GM19467 (cell line): ENCODE results near the gene STK11IP.

Experiments
- ATAC-seq: cut with Tn5 transposase; IDR thresholded peaks from one replicate; pipeline ENCODE4 v1.9.1; 2021; ENCODE audit warnings: mild to moderate bottlenecking, moderate library complexity; ENCODE audit not compliant: unreplicated experiment

Gene STK11IP

DNA sequence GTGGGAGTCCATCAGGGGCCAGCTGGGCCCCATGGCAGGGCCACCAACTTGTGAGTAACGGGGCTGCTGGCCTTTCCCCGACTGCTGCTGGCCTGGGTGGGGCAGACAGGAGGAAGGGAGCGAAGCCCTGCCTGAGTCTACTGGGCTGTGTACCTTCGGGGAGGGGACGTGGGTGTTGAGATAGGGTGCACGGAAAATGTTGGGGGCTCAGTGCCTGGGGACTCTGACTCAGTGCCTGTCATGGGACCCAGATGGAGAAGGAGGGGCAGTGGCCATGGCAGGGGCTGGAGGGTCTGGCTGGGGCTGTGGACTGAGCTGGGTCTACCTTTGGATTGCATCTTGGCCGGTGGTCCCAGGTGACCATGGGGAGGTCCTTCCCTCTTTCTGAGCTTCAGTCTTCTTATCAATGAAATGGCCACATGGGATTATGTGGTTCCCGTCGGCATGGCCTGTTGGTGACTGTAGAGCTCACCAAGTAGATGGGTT is 33.8 kb downstream of the STK11IP start:
- no peak for ATAC-seq

- no peak for ATAC-seq
Observed at GRCh38 chr2:219631904-219632759, 34.5 kb downstream of the STK11IP start.

- ATAC-seq = no peak
Observed at GRCh38 chr2:219632760-219633105, 35.1 kb downstream of the STK11IP start.

- no peak for ATAC-seq
Observed at GRCh38 chr2:219633276-219634065, 35.8 kb downstream of the STK11IP start.

DNA sequence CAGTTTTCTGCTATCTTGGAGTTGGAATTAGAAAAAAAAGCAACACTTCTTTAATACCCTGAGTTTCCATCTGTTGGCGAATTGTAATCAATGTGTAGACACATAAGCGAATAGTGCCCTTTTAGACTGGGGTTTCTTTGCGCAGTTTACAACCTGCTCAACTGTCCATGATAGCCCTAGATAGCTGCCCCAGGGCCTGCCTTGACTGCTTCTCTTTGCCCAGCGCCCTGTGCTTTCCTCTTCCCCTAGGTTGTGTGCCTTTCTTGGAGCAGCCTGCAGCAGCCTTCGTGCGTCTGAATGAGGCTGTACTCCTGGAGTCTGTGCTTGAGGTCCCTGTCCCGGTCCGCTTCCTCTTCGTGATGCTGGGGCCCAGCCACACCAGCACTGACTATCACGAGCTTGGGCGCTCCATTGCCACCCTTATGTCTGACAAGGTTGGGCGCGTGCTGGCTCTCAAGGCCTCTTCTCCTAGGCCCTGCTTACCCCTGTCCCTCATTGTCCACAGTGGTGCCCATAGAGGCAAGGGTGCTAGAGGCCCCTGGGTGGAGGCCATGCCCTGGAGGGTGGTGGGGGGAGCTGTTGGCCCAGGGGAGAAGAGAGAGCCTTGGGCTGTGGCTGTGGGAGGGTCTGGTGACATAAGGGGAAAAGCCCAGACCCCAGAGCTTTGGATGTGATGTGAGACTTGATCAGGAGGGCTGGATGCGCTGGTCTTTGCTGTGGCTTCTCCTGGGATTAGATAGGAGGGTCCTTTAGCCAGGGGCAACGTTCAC is 36.7 kb downstream of the STK11IP start:
- no peak for ATAC-seq

GRCh38 chr2:219634951-219635751 is 37.5 kb downstream of the STK11IP start:
- ATAC-seq = no peak

DNA sequence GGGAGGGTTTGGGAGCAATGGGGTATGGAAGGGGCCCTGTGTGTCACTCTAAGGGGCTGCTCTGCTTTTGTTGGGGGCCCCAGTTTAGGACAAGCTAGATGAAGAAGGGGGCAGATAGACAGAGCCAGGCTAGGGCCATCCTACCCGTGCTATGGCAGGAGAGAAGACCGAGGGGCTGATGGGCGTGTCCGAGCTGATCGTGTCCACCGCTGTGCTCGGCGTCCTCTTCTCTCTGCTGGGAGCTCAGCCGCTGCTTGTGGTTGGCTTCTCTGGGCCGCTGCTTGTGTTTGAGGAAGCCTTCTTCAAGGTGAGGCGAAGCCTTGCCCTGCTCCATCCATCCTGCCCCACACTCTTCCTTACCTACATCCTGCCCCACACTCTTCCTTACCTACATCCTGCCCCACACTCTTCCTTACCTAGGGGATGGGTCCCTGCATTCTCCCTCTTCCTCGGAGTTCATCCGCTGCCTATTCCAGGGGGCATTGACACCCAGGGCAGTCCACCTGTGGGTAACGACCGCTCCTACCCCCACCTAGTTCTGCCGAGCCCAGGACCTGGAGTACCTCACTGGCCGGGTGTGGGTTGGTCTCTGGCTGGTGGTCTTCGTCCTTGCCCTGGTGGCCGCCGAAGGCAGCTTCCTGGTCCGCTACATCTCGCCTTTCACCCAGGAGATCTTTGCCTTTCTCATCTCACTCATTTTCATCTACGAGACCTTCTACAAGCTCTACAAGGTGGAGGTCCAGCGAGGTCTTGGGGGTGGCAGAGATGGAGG is 38.7 kb downstream of the STK11IP start:
- no peak for ATAC-seq

- ATAC-seq = no peak
Observed at GRCh38 chr2:219636941-219637841, 39.5 kb downstream of the STK11IP start.

GRCh38 chr2:219637842-219638185 is 40.2 kb downstream of the STK11IP start:
- ATAC-seq = no peak

DNA sequence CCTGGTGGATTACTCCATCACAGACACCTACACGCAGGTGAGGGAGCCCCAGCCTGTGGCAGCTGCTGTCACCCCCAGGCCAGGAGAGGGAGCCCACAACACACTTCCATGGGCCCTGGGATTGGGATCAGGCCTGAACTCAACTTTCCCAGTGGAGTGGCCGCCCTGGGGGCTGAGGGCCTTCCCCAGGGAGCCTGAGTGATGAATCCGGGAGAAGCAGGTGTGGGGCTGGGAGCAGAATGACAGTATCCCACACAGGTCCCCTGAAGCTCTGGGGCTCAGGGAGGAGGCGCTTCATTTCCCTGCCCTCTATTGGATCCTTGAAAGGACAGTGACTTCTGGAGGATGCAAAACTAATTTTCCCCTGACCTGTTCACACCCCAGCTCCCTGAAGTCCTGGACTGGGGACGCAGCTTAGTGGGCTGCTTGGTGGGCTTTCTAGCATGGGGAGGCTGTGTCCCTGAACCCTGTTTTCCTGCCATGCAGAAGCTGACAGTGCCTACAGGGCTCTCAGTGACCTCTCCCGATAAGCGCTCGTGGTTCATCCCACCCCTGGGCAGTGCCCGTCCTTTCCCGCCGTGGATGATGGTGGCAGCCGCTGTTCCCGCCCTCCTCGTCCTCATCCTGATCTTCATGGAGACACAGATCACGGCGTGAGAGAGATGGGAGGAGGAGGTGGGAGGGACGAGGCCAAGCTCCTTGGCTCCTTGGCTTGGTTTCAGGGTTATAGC is 40.7 kb downstream of the STK11IP start:
- no peak for ATAC-seq

DNA sequence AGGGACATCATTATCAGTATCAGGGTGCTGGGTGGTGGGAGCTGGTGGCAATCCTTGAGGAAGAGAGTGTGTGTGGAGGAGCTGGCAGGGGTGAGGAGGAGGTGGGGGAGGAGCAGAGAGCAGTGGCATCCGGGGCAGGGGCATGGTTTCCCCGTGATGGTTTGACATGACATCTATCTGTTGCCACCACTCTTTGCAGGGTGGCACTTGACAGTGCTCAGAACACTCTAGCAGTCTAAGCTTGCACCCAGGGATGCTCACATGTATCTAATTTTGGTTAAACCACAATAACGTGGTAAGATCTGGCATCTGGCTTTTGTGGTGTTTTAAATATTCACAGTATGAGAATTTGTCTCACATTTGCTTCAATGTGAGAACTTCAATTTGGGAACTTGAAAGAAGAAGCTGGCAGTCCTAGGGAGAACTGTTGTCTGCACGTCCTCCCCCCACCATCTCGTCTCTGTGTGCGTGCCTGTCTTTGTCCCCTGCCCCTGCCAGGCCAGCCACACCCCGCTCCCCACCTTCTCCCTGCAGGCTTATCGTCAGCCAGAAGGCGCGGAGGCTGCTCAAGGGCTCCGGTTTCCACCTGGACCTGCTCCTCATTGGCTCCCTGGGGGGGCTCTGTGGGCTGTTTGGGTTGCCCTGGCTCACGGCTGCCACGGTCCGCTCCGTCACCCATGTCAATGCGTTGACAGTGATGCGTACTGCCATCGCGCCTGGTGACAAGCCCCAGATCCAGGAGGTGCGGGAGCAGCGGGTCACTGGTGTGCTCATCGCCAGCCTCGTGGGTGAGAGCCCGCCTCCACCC is 41.5 kb downstream of the STK11IP start:
- ATAC-seq = no peak

GRCh38 chr2:219641390-219642068 is 43.9 kb downstream of the STK11IP start:
- no peak for ATAC-seq

DNA sequence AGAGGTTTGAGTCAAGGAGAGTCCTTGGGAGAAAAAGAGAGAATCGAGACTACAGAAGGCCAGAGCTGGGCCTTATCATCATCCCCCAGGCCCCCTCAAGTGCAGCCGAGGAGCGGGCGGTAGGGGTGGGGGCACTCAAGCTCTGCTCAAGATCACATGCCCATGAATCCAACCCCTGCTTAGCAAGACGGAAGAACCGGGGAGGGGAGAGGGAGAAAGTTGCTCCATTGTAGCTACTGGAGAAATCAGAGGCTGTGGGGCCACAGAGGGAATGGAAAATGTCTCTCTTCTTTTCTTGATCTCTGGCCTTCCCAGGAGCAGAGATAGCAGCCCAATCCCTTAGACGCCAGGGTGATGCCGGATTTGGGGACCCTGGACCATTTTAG is 44.4 kb downstream of the STK11IP start:
- ATAC-seq = no peak

DNA sequence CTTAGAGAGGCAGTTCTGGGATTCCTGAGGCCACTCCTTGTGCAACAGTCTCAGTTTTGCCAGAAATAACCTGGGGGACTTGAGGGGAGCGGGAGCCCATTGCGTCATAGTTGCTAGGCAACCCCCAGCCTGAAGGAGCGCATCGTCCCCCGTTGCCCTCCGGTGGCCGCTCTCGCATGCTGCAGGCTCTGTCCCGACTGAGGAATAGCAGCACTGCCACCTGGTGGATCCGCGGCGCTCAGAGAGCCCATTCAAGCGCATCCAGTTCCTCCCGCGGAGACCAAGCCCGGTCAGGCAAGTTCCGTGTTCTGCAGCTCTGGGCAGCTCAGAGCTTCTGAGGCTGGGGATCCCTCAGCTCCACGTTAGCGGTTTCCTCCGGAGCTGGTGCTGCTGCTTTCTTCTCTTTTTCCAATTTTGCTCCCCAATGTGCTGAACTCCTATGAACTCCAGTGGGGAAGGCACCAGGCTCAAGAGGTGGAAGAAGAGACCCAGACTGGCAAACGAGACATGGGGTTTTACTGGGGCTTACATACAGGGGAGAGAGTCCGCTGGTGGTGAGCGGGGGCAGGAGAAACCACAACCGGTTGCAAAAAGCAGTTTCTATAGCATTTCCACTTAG is 44.9 kb downstream of the STK11IP start:
- ATAC-seq = peak; percentile 98

DNA sequence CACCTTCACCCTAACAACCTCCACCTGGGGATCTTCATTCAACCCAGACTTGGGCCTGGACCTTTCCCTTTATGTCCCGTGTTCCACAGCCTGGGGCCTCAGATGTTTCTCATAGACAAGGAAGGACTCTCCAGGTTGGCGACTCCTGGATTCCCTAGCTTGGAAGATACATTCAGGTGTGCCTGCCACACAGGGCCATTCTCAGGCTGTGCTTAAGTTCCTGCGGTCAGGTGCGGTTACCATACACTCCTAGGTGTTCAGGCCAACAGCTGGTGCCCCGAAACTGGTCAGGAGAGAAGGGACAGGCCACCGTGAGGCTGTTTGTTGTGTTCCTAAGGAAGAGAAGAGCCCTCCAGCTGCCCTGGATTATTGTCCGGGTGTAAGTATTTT is 45.4 kb downstream of the STK11IP start:
- no peak for ATAC-seq

- ATAC-seq = no peak
Observed at GRCh38 chr2:219643788-219644398, 46.2 kb downstream of the STK11IP start.
